Panc1 (cell line): ENCODE results near the gene SIK3. TPM values are rescaled to one million over a fixed set of nuclear protein-coding genes. Genes with fewer than 3 reads are reported as not detected.

Experiments used
- ATAC-seq: fragments of 200-7000 bp; cut with Tn5 transposase; 2 replicates; pipeline ENCODE4 v1.9.1; 2020; ENCODE audit warnings: mild to moderate bottlenecking, moderate library complexity
- BruUV-seq: library from RNA; stranded (reverse); fragments of 400-500 nt; replicated peaks from 2 replicates; lab custom pipeline; 2021; lab: Mats Ljungman, UMichigan
- CTCF ChIA-PET: fragments of 300-600 bp; sonication (Branson Sonifier 250); formaldehyde crosslinking; loops from one replicate; lab custom pipeline; 2022; ENCODE audit warnings: antibody characterized with exemption; lab: Charles Lee
- POLR2A ChIA-PET: fragments of 300-600 bp; sonication (Branson Sonifier 250); formaldehyde crosslinking; loops from one replicate; lab custom pipeline; 2022; ENCODE audit warnings: antibody characterized with exemption; lab: Charles Lee
- DNase-seq: peaks from one replicate; pipeline ENCODE4 v3.0.0-alpha.2; 2010; ENCODE audit warnings: low read depth, low spot score
- H3K27ac ChIP-seq: 2 replicates; pipeline ENCODE4 v1.5.1; 2011; ENCODE audit warnings: mild to moderate bottlenecking, low read length, inconsistent platforms
- H3K27me3 ChIP-seq: fragments of 200-500 bp; sonication (Bioruptor generic); 2 replicates; pipeline ENCODE4 v1.6.0; 2014; ENCODE audit warnings: low read length, inconsistent platforms; ENCODE audit not compliant: control insufficient read depth, insufficient read depth
- H3K36me3 ChIP-seq: fragments of 200-500 bp; sonication (Bioruptor generic); 2 replicates; pipeline ENCODE4 v1.5.1; 2014; ENCODE audit warnings: inconsistent platforms, mild to moderate bottlenecking, low read length, moderate library complexity; ENCODE audit not compliant: control insufficient read depth, insufficient read depth
- H3K4me1 ChIP-seq: 2 replicates; pipeline ENCODE4 v1.5.1; 2011; ENCODE audit warnings: inconsistent platforms, mild to moderate bottlenecking, low read length, moderate library complexity; ENCODE audit not compliant: control insufficient read depth, insufficient read depth
- H3K4me3 ChIP-seq, 2 experiments: 2 replicates each; pipeline ENCODE4 v1.5.1; 2011 to 2012; ENCODE audit warnings: low read depth in 2 of 2, low read length in 2 of 2, mild to moderate bottlenecking in 2 of 2, inconsistent platforms in 1 of 2, moderate library complexity in 1 of 2
- H3K9me3 ChIP-seq: fragments of 200-500 bp; sonication (Bioruptor generic); 2 replicates; pipeline ENCODE4 v1.5.1; 2014; ENCODE audit warnings: low read depth, mild to moderate bottlenecking, inconsistent platforms, low read length, moderate library complexity; ENCODE audit not compliant: control insufficient read depth, insufficient read depth
- POLR2AphosphoS5 ChIP-seq: IDR thresholded peaks from 2 replicates; pipeline ENCODE4 v1.6.1; 2012; ENCODE audit warnings: mild to moderate bottlenecking, low read depth, low read length, moderate library complexity
- SIN3A ChIP-seq: IDR thresholded peaks from 2 replicates; pipeline ENCODE4 v1.6.1; 2012; ENCODE audit warnings: low read depth, mild to moderate bottlenecking, low read length, moderate library complexity, borderline replicate concordance; ENCODE audit not compliant: insufficient read depth
- TCF7L2 ChIP-seq: IDR thresholded peaks from 2 replicates; pipeline ENCODE4 v1.6.1; 2011; ENCODE audit warnings: mild to moderate bottlenecking, low read depth, low read length, inconsistent platforms
- in situ Hi-C: cut with HindIII; loops from 2 replicates; pipeline ENCODE4 v1.10.0; 2016; ENCODE audit warnings: low sequenced_read_pairs, low pct_unique_long_range_greater_than_20kb
- intact Hi-C: fragments of 100-400 bp; cut with micrococcal nuclease; formaldehyde crosslinking; loops from one replicate; pipeline ENCODE4 v1.10.0; 2022; ENCODE audit not compliant: unreplicated experiment
- total RNA-seq: library from RNA; stranded (reverse); gene quantifications from one replicate; pipeline ENCODE4 v1.2.1, GENCODE V29; 2021; ENCODE audit not compliant: unreplicated experiment
- TF ChIP-seq, protein P1 (sequence below), 2 experiments: IDR thresholded peaks; 2 replicates each; pipeline ENCODE4 v1.6.1; 2011 to 2012; ENCODE audit warnings: low read depth in 2 of 2, control low read depth in 1 of 2, low read length in 1 of 2, mild to moderate bottlenecking in 1 of 2, moderate library complexity in 1 of 2; ENCODE audit not compliant: insufficient read depth in 1 of 2
- TF ChIP-seq, protein P2 (sequence below): fragments of 450-650 bp; IDR thresholded peaks from 2 replicates; pipeline ENCODE4 v1.5.1; 2017; ENCODE audit warnings: mild to moderate bottlenecking

Gene SIK3
- total RNA-seq, 1 experiment from 2014 or later, result 39.7 TPM

DNA sequence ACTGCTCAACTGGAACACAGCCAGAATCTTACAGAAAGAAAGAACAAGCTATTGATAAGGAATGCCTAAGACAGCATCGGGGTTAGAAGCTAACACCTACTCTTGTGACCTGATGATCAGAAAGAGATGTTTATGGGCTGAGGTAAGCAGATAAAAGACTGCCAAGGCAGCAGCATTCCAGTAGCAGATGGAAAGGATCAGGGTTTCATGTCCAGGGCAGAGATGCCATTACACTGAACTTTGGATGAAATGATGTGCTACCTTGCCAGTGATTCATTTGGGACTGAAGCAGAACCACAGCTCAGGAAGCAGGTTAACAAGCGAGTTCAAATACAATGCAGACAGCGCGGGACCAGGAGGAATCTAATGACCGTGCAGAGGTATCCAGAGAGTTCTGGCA lies 233.7 kb downstream of the SIK3 start:
- POLR2A ChIA-PET, result no interaction called here
- CTCF ChIA-PET, result no interaction called here
- no peak for DNase-seq
- intact Hi-C loops (no loop called here), in situ Hi-C loops (no loop called here)
- no TSS peak for BruUV-seq
- H3K9me3 ChIP-seq, result no peaks in the 10 kb centered on the region
- H3K4me3 ChIP-seq, result no peak overlapping the region
- no peak for ATAC-seq
- H3K36me3 ChIP-seq, result peaks cover 8% of the 10 kb centered on the region; the same call in 1 of the 2 replicates
- no peaks in the 10 kb centered on the region for H3K4me1 ChIP-seq
- TF ChIP-seq SIN3A (no peak), POLR2AphosphoS5 (no peak), TCF7L2 (no peak)
- TF ChIP-seq, protein P1, sequence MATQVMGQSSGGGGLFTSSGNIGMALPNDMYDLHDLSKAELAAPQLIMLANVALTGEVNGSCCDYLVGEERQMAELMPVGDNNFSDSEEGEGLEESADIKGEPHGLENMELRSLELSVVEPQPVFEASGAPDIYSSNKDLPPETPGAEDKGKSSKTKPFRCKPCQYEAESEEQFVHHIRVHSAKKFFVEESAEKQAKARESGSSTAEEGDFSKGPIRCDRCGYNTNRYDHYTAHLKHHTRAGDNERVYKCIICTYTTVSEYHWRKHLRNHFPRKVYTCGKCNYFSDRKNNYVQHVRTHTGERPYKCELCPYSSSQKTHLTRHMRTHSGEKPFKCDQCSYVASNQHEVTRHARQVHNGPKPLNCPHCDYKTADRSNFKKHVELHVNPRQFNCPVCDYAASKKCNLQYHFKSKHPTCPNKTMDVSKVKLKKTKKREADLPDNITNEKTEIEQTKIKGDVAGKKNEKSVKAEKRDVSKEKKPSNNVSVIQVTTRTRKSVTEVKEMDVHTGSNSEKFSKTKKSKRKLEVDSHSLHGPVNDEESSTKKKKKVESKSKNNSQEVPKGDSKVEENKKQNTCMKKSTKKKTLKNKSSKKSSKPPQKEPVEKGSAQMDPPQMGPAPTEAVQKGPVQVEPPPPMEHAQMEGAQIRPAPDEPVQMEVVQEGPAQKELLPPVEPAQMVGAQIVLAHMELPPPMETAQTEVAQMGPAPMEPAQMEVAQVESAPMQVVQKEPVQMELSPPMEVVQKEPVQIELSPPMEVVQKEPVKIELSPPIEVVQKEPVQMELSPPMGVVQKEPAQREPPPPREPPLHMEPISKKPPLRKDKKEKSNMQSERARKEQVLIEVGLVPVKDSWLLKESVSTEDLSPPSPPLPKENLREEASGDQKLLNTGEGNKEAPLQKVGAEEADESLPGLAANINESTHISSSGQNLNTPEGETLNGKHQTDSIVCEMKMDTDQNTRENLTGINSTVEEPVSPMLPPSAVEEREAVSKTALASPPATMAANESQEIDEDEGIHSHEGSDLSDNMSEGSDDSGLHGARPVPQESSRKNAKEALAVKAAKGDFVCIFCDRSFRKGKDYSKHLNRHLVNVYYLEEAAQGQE (IDR thresholded peaks at IDR 0.05; ENCODE audit: insufficient read depth in 1 of 2, low read depth in 2 of 2, low read length in 1 of 2), result no peak
- TF ChIP-seq, protein P2, sequence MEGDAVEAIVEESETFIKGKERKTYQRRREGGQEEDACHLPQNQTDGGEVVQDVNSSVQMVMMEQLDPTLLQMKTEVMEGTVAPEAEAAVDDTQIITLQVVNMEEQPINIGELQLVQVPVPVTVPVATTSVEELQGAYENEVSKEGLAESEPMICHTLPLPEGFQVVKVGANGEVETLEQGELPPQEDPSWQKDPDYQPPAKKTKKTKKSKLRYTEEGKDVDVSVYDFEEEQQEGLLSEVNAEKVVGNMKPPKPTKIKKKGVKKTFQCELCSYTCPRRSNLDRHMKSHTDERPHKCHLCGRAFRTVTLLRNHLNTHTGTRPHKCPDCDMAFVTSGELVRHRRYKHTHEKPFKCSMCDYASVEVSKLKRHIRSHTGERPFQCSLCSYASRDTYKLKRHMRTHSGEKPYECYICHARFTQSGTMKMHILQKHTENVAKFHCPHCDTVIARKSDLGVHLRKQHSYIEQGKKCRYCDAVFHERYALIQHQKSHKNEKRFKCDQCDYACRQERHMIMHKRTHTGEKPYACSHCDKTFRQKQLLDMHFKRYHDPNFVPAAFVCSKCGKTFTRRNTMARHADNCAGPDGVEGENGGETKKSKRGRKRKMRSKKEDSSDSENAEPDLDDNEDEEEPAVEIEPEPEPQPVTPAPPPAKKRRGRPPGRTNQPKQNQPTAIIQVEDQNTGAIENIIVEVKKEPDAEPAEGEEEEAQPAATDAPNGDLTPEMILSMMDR, result no peak
- H3K27ac ChIP-seq, result no peak overlapping the region
- no peaks in the 10 kb centered on the region for H3K27me3 ChIP-seq

DNA sequence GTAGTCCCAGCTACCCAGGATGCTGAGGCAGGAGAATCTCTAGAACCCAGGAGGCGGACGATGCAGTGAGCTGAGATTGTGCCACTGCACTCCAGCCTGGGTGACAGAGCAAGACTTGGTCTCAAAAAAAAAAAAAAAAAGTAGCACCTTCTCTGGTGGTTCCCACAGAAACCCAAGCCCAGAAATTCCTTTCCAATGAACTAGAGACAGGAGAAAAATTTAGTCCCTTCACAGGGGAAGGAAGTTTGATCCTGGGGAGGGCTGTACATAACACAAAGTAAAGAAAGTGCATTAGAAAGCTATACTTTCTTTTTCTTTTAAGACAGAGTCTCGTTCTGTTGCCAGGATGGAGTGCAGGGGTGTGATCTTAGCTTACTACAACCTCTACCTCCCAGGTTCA lies 235.3 kb downstream of the SIK3 start:
- no peak for TF ChIP-seq SIN3A
- TF ChIP-seq, protein P2, result no peak
- TF ChIP-seq POLR2AphosphoS5, result no peak
- TF ChIP-seq, protein P1 (IDR thresholded peaks at IDR 0.05; ENCODE audit: insufficient read depth in 1 of 2, low read depth in 2 of 2, low read length in 1 of 2), result no peak
- TF ChIP-seq TCF7L2, result no peak
- in situ Hi-C loops (no loop called here), intact Hi-C loops (no loop called here)
- Histone ChIP-seq H3K4me1 (no peaks in the 10 kb centered on the region), H3K9me3 (no peaks in the 10 kb centered on the region), H3K36me3 (peaks cover 5% of the 10 kb centered on the region; the same call in 1 of the 2 replicates), H3K4me3 (no peak overlapping the region), H3K27ac (no peak overlapping the region), H3K27me3 (no peaks in the 10 kb centered on the region)
- no peak for ATAC-seq
- ChIA-PET CTCF (no interaction called here), POLR2A (interaction anchor here (0.6 kb wide), 1 partner anchor 18 kb away, joined by 4 read pairs; no protein-coding TSS in a partner anchor)
- no peak for DNase-seq
- no TSS peak for BruUV-seq
